GM12878 (cell line): ENCODE data around the gene HHIPL1. TPM values are rescaled to one million over a fixed set of nuclear protein-coding genes. Genes with fewer than 3 reads are reported as not detected.

ENCODE experiments used
- ATAC-seq: fragments of 200-7000 bp; cut with Tn5 transposase; 3 replicates; pipeline ENCODE4 v1.9.1; 2020; ENCODE audit warnings: mild to moderate bottlenecking, moderate library complexity
- BruUV-seq: library from RNA; stranded (reverse); fragments of 400-500 nt; replicated peaks from 2 replicates; lab custom pipeline; 2021; lab: Mats Ljungman, UMichigan
- CTCF ChIA-PET: fragments of 300-600 bp; sonication (Branson Sonifier 250); formaldehyde crosslinking; extraction: SDS; loops from one replicate; lab custom pipeline; 2021; ENCODE audit warnings: inconsistent platforms; lab: Yijun Ruan, JAX
- POLR2A ChIA-PET: fragments of 350-600 bp; formaldehyde crosslinking; extraction: SDS; loops from one replicate; lab custom pipeline; 2021; ENCODE audit warnings: inconsistent platforms; lab: Charles Lee
- RAD21 ChIA-PET: fragments of 300-600 bp; sonication (Branson Sonifier 250); formaldehyde crosslinking; loops from one replicate; lab custom pipeline; 2023; ENCODE audit warnings: antibody characterized with exemption; ENCODE audit not compliant: unreplicated experiment; lab: Charles Lee
- SMC1A ChIA-PET: fragments of 300-600 bp; sonication (Branson Sonifier 250); formaldehyde crosslinking; loops from one replicate; lab custom pipeline; 2023; ENCODE audit not compliant: unreplicated experiment, uncharacterized antibody; lab: Charles Lee
- DNase-seq: peaks from one replicate; pipeline ENCODE4 v3.0.0-alpha.2; 2011; ENCODE audit warnings: low read depth, low spot score
- FAIRE-seq: peaks from 3 replicates; lab custom pipeline; 2011; peaks lifted over from hg19 to GRCh38; lab: Jason Lieb, UNC
- H2AFZ ChIP-seq: 2 replicates; pipeline ENCODE4 v1.6.0; 2011; ENCODE audit warnings: low read depth, low read length, control low read depth; ENCODE audit not compliant: control insufficient read depth
- H3K27ac ChIP-seq: 2 replicates; pipeline ENCODE4 v1.5.1; 2011; ENCODE audit warnings: control low read depth; ENCODE audit not compliant: control insufficient read depth, insufficient read depth
- H3K27me3 ChIP-seq, 2 experiments: replicated peaks in 1 of 2; 2 replicates each; pipeline versions ENCODE4 v1.6.0 to v1.6.1; 2011; ENCODE audit warnings: low read length in 1 of 2; ENCODE audit not compliant: control insufficient read depth in 2 of 2, insufficient read depth in 2 of 2
- H3K36me3 ChIP-seq, 2 experiments: 2 replicates each; pipeline ENCODE4 v1.5.1; 2011; ENCODE audit warnings: low read length in 1 of 2; ENCODE audit not compliant: control insufficient read depth in 2 of 2, insufficient read depth in 2 of 2
- H3K4me1 ChIP-seq: 2 replicates; pipeline ENCODE4 v1.6.1; 2011; ENCODE audit warnings: mild to moderate bottlenecking, low read length, moderate library complexity, mixed read lengths; ENCODE audit not compliant: control insufficient read depth, insufficient read depth
- H3K4me2 ChIP-seq: 2 replicates; pipeline ENCODE4 v1.6.0; 2011; ENCODE audit warnings: control low read depth; ENCODE audit not compliant: control insufficient read depth, insufficient read depth
- H3K4me3 ChIP-seq: fragments of 200-600 bp; sonication (generic); 2 replicates; pipeline ENCODE4 v1.5.1; 2016
- H3K79me2 ChIP-seq: 2 replicates; pipeline ENCODE4 v1.6.0; 2011; ENCODE audit warnings: low read length; ENCODE audit not compliant: control insufficient read depth, insufficient read depth
- H3K9ac ChIP-seq: 2 replicates; pipeline ENCODE4 v1.8.0; 2011; ENCODE audit warnings: low read length, control low read depth, mixed read lengths; ENCODE audit not compliant: control insufficient read depth, insufficient read depth
- H3K9me3 ChIP-seq: replicated peaks from 3 replicates; pipeline ENCODE4 v1.5.1; 2011; ENCODE audit warnings: mild to moderate bottlenecking, low read length; ENCODE audit not compliant: control insufficient read depth, insufficient read depth
- H4K20me1 ChIP-seq: 2 replicates; pipeline ENCODE4 v1.6.0; 2011; ENCODE audit not compliant: control insufficient read depth, insufficient read depth
- DPF2 ChIP-seq: fragments of 450-650 bp; IDR thresholded peaks from 2 replicates; pipeline ENCODE4 v1.6.1; 2017; ENCODE audit warnings: mild to moderate bottlenecking
- NR2C2 ChIP-seq: IDR thresholded peaks from 2 replicates; pipeline ENCODE4 v1.6.1; 2011; ENCODE audit warnings: borderline replicate concordance, low read depth; ENCODE audit not compliant: control insufficient read depth, insufficient read length
- NR2F1 ChIP-seq: fragments of 450-650 bp; conservative IDR thresholded peaks from 2 replicates; pipeline ENCODE4 v1.6.1; 2017; ENCODE audit warnings: mild to moderate bottlenecking
- PAX5 ChIP-seq: IDR thresholded peaks from 2 replicates; pipeline ENCODE4 v1.6.1; 2011; ENCODE audit warnings: low read depth, low read length, borderline replicate concordance
- RUNX3 ChIP-seq: IDR thresholded peaks from 2 replicates; pipeline ENCODE4 v1.6.1; 2012; ENCODE audit warnings: low read length, inconsistent platforms
- SUPT20H ChIP-seq: IDR thresholded peaks from 2 replicates; pipeline ENCODE4 v1.6.1; 2011; ENCODE audit warnings: low read depth, mild to moderate bottlenecking, low read length, moderate library complexity, borderline replicate concordance; ENCODE audit not compliant: control insufficient read depth
- SUZ12 ChIP-seq: fragments of 200-600 bp; sonication (generic); IDR thresholded peaks from one replicate; pipeline ENCODE4 v1.6.1; 2018; ENCODE audit warnings: antibody characterized with exemption, mild to moderate bottlenecking; ENCODE audit not compliant: unreplicated experiment
- TCF12 ChIP-seq: IDR thresholded peaks from 2 replicates; pipeline ENCODE4 v1.6.1; 2011; ENCODE audit warnings: low read depth, mild to moderate bottlenecking, low read length
- TCF3 ChIP-seq: IDR thresholded peaks from 2 replicates; pipeline ENCODE4 v1.6.1; 2012; ENCODE audit warnings: low read depth, mild to moderate bottlenecking, low read length, borderline replicate concordance; ENCODE audit not compliant: insufficient read depth
- YBX1 ChIP-seq: fragments of 450-650 bp; IDR thresholded peaks from 2 replicates; pipeline ENCODE4 v1.6.1; 2016; ENCODE audit warnings: antibody characterized with exemption
- ZNF592 ChIP-seq: fragments of 450-650 bp; IDR thresholded peaks from 2 replicates; pipeline ENCODE4 v1.6.1; 2017; ENCODE audit warnings: mild to moderate bottlenecking, moderate library complexity
- WGBS: methylation state at CpG from one replicate; pipeline ENCODE4 v1.1.6; 2016; ENCODE audit warnings: low lambda C conversion rate; ENCODE audit not compliant: insufficient replicate concordance, insufficient coverage; ENCODE audit errors: missing lambda C conversion rate; 5-methylcytosine and 5-hydroxymethylcytosine counted together
- in situ Hi-C: fragments of 300-500 bp; cut with MboI; formaldehyde crosslinking; loops from 9 replicates; pipeline ENCODE4 v1.14.3; 2018; ENCODE audit warnings: mixed read lengths
- intact Hi-C: fragments of 100-400 bp; cut with micrococcal nuclease; formaldehyde crosslinking; loops from one replicate; pipeline ENCODE4 v1.14.2; 2022; ENCODE audit not compliant: unreplicated experiment
- polyA plus RNA-seq, 11 experiments: library from polyadenylated mRNA; depleted of rRNA in 4 of 11; unstranded in 6 of 11; stranded (reverse) in 5 of 11; fragments of >200 nt; fragmentation: Nextera tagmentation in 4 of 11; fragmentation: Illumina TruSeq in 1 of 11; extraction: Ambion mirVana in 4 of 11; extraction: Trizol in 1 of 11; gene quantifications; 1 replicate in 1 of 11; 2 replicates in 10 of 11; pipeline versions ENCODE4 v1.2.1 to v1.2.3, GENCODE V29; 2011 to 2016; ENCODE audit warnings: inconsistent platforms in 2 of 11, missing spikeins in 2 of 11, low read depth in 1 of 11
- total RNA-seq, 4 experiments: library from RNA; depleted of rRNA in 3 of 4; stranded (reverse); fragments of >200 nt in 3 of 4; fragmentation: Illumina TruSeq in 1 of 4; extraction: Trizol in 1 of 4; gene quantifications; 2 replicates each; pipeline versions ENCODE4 v1.2.1 to v1.2.3, GENCODE V29; 2013 to 2021
- TF ChIP-seq, protein P1 (sequence below): fragments of 450-650 bp; IDR thresholded peaks from 2 replicates; pipeline ENCODE4 v1.6.1; 2017; ENCODE audit warnings: low read depth, mild to moderate bottlenecking, moderate library complexity

Gene HHIPL1
- total and polyA plus RNA-seq, 10 of the 15 experiments (the other 5 are each of a cell fraction or from before 2014, with no cell fraction given): 0.09 TPM; not detected in 9

DNA sequence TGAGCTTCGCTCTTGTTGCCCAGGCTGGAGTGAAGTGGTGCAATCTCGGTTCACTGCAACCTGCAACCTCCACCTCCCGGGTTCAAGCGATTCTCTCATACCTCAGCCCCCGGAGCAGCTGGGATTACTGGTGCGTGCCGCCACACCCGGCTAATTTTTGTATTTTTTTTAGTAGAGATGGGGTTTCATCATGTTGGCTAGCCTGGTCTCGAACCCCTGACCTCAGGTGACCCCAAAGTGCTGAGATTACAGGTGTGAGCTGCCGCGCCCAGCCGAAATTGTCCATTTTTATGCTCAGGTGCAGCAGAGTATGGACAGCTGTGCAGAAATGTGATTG is 20.0 kb downstream of the HHIPL1 start:
- Histone ChIP-seq H3K36me3 (no peaks in the 10 kb centered on the region), H3K4me2 (peak overlapping the region; percentile 64; the same call in 1 of the 2 replicates), H3K9me3 (no peaks in the 10 kb centered on the region), H3K79me2 (no peaks in the 10 kb centered on the region), H3K9ac (no peak overlapping the region), H3K4me3 (no peak overlapping the region), H3K4me1 (peaks cover 14% of the 10 kb centered on the region), H3K27ac (no peak overlapping the region), H2AFZ (no peak overlapping the region), H4K20me1 (no peaks in the 10 kb centered on the region), H3K27me3 (peaks cover 1 to 3% of the 10 kb centered on the region in 2 experiments; a peak in 2 of 4 replicates)
- 2% methylated on average over 12 of the region's 12 CpGs for WGBS
- no TSS peak for BruUV-seq
- intact Hi-C loops: no loop called here
- in situ Hi-C loops: no loop called here
- ATAC-seq (peak; percentile 68), DNase-seq (no peak), FAIRE-seq (peak; percentile 62)
- ChIA-PET RAD21 (no interaction called here), POLR2A (interaction anchor here (0.6 kb wide), 2 partner anchors 341 to 1008 kb away, joined by 3 to 7 read pairs; no protein-coding TSS in a partner anchor), SMC1A (interaction anchor here (1.0 kb wide), 1 partner anchor 10 kb away, joined by 3 read pairs; no protein-coding TSS in a partner anchor), CTCF (no interaction called here)
- TF ChIP-seq YBX1 (no peak), NR2C2 (no peak), SUZ12 (no peak), TCF3 (0 out of 2 replicates have a peak, but pooled peaks have one; percentile 31), TCF12 (peak; percentile 81; the same call in 1 of the 2 replicates), SUPT20H (no peak), PAX5 (peak; percentile 69; the same call in 1 of the 2 replicates), ZNF592 (no peak), DPF2 (peak; percentile 24; the same call in 1 of the 2 replicates), RUNX3 (peak; percentile 33; the same call in 1 of the 2 replicates), NR2F1 (peak; percentile 84)
- TF ChIP-seq, protein P1, sequence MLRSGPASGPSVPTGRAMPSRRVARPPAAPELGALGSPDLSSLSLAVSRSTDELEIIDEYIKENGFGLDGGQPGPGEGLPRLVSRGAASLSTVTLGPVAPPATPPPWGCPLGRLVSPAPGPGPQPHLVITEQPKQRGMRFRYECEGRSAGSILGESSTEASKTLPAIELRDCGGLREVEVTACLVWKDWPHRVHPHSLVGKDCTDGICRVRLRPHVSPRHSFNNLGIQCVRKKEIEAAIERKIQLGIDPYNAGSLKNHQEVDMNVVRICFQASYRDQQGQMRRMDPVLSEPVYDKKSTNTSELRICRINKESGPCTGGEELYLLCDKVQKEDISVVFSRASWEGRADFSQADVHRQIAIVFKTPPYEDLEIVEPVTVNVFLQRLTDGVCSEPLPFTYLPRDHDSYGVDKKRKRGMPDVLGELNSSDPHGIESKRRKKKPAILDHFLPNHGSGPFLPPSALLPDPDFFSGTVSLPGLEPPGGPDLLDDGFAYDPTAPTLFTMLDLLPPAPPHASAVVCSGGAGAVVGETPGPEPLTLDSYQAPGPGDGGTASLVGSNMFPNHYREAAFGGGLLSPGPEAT: no peak
